ENCODE data around the gene NFATC1. TPM values are rescaled to one million over a fixed set of nuclear protein-coding genes. Genes with fewer than 3 reads are reported as not detected.
A peak's percentile ranks its signal among the peaks of the same experiment; 100 is the strongest.

NFATC1 gene
- total RNA-seq, 6 experiments from 2014 or later, result 0.57 to 2.0 (median 0.89) TPM

GRCh38 chr18:79392226-79392625 lies 3.5 kb upstream of the NFATC1 start:
- no peak overlapping the region; the same call in 1 of the 2 replicates for H3K27ac Mint-ChIP-seq
- peaks cover 14% of the 10 kb centered on the region for H3K27me3 Mint-ChIP-seq (ENCODE audit: insufficient read depth)

GRCh38 chr18:79393181-79393634 lies 2.5 kb upstream of the NFATC1 start:
- no peaks in the 10 kb centered on the region for H3K9me3 Mint-ChIP-seq
- H3K4me1 Mint-ChIP-seq (ENCODE audit: low read depth), result peaks cover 6% of the 10 kb centered on the region; the same call in 1 of the 2 replicates
- TF ChIP-seq CTCF (IDR thresholded peaks at IDR 0.05), result no peak
- peak overlapping the region; percentile 86 for H3K4me3 Mint-ChIP-seq
- peak overlapping the region; percentile 97 for H3K27ac Mint-ChIP-seq
- DNase-seq, result no peak
- no peaks in the 10 kb centered on the region for H3K36me3 Mint-ChIP-seq (ENCODE audit: low read depth)
- peaks cover 8% of the 10 kb centered on the region for H3K27me3 Mint-ChIP-seq (ENCODE audit: insufficient read depth)

More at GRCh38 chr18:79392226-79392625, 3.5 kb upstream of the NFATC1 start:
- H3K36me3 Mint-ChIP-seq (ENCODE audit: low read depth), result no peaks in the 10 kb centered on the region
- H3K4me1 Mint-ChIP-seq (ENCODE audit: low read depth), result peaks cover 6% of the 10 kb centered on the region; the same call in 1 of the 2 replicates
- no peak for TF ChIP-seq CTCF (IDR thresholded peaks at IDR 0.05)
- no peaks in the 10 kb centered on the region for H3K9me3 Mint-ChIP-seq
- no peak for DNase-seq
- H3K4me3 Mint-ChIP-seq, result no peak overlapping the region

GRCh38 chr18:79393635-79394533 lies 1.8 kb upstream of the NFATC1 start:
- no peaks in the 10 kb centered on the region for H3K36me3 Mint-ChIP-seq (ENCODE audit: low read depth)
- H3K9me3 Mint-ChIP-seq, result no peaks in the 10 kb centered on the region
- peak overlapping the region; percentile 97 for H3K27ac Mint-ChIP-seq
- TF ChIP-seq CTCF (IDR thresholded peaks at IDR 0.05), result no peak
- DNase-seq, result peak; percentile 74
- peak overlapping the region; percentile 86 for H3K4me3 Mint-ChIP-seq
- peaks cover 7% of the 10 kb centered on the region for H3K27me3 Mint-ChIP-seq (ENCODE audit: insufficient read depth)
- peaks cover 6% of the 10 kb centered on the region; the same call in 1 of the 2 replicates for H3K4me1 Mint-ChIP-seq (ENCODE audit: low read depth)

- peaks cover 1% of the 10 kb centered on the region for H3K27me3 Mint-ChIP-seq (ENCODE audit: insufficient read depth)
- H3K9me3 Mint-ChIP-seq, result no peaks in the 10 kb centered on the region
- no peaks in the 10 kb centered on the region for H3K36me3 Mint-ChIP-seq (ENCODE audit: low read depth)
- no peak for TF ChIP-seq CTCF (IDR thresholded peaks at IDR 0.05)
- peak; percentile 21 for DNase-seq
- H3K27ac Mint-ChIP-seq, result peak overlapping the region; percentile 76
- H3K4me3 Mint-ChIP-seq, result 0 out of 2 replicates have a peak overlapping the region, but pooled peaks have one; percentile 32
- peaks cover 6% of the 10 kb centered on the region; the same call in 1 of the 2 replicates for H3K4me1 Mint-ChIP-seq (ENCODE audit: low read depth)
Observed at GRCh38 chr18:79394534-79395307, 1.0 kb upstream of the NFATC1 start.

- TF ChIP-seq CTCF (IDR thresholded peaks at IDR 0.05), result no peak
- Mint-ChIP-seq H3K4me1 (ENCODE audit: low read depth) (peaks cover 6% of the 10 kb centered on the region; the same call in 1 of the 2 replicates), H3K36me3 (ENCODE audit: low read depth) (no peaks in the 10 kb centered on the region), H3K27me3 (ENCODE audit: insufficient read depth) (peaks cover 1% of the 10 kb centered on the region), H3K4me3 (0 out of 2 replicates have a peak overlapping the region, but pooled peaks have one; percentile 32), H3K9me3 (no peaks in the 10 kb centered on the region), H3K27ac (no peak overlapping the region)
- DNase-seq, result no peak
Observed at GRCh38 chr18:79395308-79395640, 456 bp upstream of the NFATC1 start.

All from HFFc6 (cell line).